Gastroesophageal sphincter (tissue), 4 donors: ENCODE data around the gene NUDT2. TPM values are rescaled to one million over a fixed set of nuclear protein-coding genes. Genes with fewer than 3 reads are reported as not detected.
A peak's percentile ranks its signal among the peaks of the same experiment; 100 is the strongest.
"Not testable (repeated sequence)": the region's sequence is repeated elsewhere in the genome, so short reads cannot be mapped to it uniquely, and the experiment has no call there.

Experiments used
- ATAC-seq: fragments of 150-250 bp; one replicate; pipeline ENCODE4 v1.9.1; 2016; ENCODE audit warnings: mild to moderate bottlenecking, moderate library complexity
- H3K27ac ChIP-seq, 4 donors: fragments of 200-600 bp; sonication (generic) in 3 of 4; 1 replicate in 3 of 4; 2 replicates in 1 of 4; pipeline ENCODE4 v1.5.1; 2016 to 2019
- H3K27me3 ChIP-seq: fragments of 200-600 bp; sonication (generic); one replicate; pipeline ENCODE4 v1.5.1; 2019
- H3K36me3 ChIP-seq, 2 donors: fragments of 200-600 bp; sonication (generic); one replicate each; pipeline ENCODE4 v1.5.1; 2019; ENCODE audit warnings: control low read depth in 1 of 2
- H3K4me1 ChIP-seq, 3 donors: fragments of 200-600 bp; sonication (generic); 1 replicate in 2 of 3; 2 replicates in 1 of 3; pipeline ENCODE4 v1.5.1; 2016 to 2019; ENCODE audit warnings: control low read depth in 2 of 3
- H3K4me3 ChIP-seq, 2 donors: fragments of 200-600 bp; sonication (generic); one replicate each; pipeline ENCODE4 v1.5.1; 2019; ENCODE audit warnings: mild to moderate bottlenecking in 1 of 2, moderate library complexity in 1 of 2
- H3K9me3 ChIP-seq, 3 donors: fragments of 200-600 bp; sonication (generic); one replicate each; pipeline ENCODE4 v1.5.1; 2017 to 2019; ENCODE audit warnings: control low read depth in 2 of 3
- EP300 ChIP-seq: sonication (generic); formaldehyde crosslinking; IDR thresholded peaks from one replicate; pipeline ENCODE4 v1.6.1; 2017; ENCODE audit warnings: antibody characterized with exemption, mild to moderate bottlenecking
- POLR2A ChIP-seq, 2 donors: fragments of 450-650 bp; IDR thresholded peaks; one replicate each; pipeline ENCODE4 v1.6.1; 2017; ENCODE audit warnings: antibody characterized with exemption in 2 of 2, mild to moderate bottlenecking in 2 of 2, moderate library complexity in 1 of 2
- POLR2AphosphoS5 ChIP-seq: sonication (generic); formaldehyde crosslinking; IDR thresholded peaks from one replicate; pipeline ENCODE4 v1.6.1; 2017; ENCODE audit warnings: antibody characterized with exemption
- WGBS, 2 donors: methylation state at CpG; one replicate each; pipeline ENCODE4 v1.1.5; 2018; ENCODE audit warnings: low coverage in 1 of 2; 5-methylcytosine and 5-hydroxymethylcytosine counted together
- total RNA-seq, 4 donors: library from RNA; depleted of rRNA; stranded (reverse); fragments of >200 nt; gene quantifications; one replicate each; pipeline ENCODE4 v1.1.0, GENCODE V29; 2016
- TF ChIP-seq, protein P1 (sequence below), 4 experiments: fragments of 200-600 bp in 2 of 4; fragments of 450-650 bp in 2 of 4; sonication (generic) in 1 of 4; IDR thresholded peaks; one replicate each; pipeline ENCODE4 v1.5.1; 2017 to 2019; ENCODE audit warnings: antibody characterized with exemption in 4 of 4, mild to moderate bottlenecking in 2 of 4, moderate library complexity in 2 of 4

NUDT2 gene
- total RNA-seq, 4 donors from 2014 or later: 14.4 to 40.9 (median 26.0) TPM

DNA sequence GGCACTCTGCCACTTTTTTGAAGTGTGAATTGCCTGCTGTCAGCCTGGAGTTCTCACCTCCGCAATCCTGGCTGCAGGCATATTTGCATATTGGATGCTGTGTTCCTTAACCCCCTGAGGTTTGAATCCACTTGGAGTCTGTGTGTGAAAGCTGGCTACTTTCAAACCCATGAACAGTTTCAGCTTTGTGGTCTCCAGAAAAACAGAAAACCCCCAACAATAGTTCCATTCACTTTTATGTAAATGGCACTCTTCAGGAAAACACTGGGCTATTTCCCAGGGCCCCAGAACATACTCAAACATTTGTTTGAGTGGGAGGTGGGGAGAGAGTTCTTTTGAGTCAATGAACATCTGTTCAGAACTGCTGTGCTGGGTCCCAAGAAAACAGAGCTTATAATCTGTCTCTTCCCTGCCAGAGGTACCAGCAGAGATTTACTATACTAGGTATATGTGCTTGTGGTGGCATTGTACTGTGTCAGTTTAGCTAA, 5.0 kb downstream of the NUDT2 start:
- TF ChIP-seq EP300: no peak
- no peak for TF ChIP-seq POLR2AphosphoS5
- TF ChIP-seq POLR2A (IDR thresholded peaks at IDR 0.05): no peak
- TF ChIP-seq, protein P1, sequence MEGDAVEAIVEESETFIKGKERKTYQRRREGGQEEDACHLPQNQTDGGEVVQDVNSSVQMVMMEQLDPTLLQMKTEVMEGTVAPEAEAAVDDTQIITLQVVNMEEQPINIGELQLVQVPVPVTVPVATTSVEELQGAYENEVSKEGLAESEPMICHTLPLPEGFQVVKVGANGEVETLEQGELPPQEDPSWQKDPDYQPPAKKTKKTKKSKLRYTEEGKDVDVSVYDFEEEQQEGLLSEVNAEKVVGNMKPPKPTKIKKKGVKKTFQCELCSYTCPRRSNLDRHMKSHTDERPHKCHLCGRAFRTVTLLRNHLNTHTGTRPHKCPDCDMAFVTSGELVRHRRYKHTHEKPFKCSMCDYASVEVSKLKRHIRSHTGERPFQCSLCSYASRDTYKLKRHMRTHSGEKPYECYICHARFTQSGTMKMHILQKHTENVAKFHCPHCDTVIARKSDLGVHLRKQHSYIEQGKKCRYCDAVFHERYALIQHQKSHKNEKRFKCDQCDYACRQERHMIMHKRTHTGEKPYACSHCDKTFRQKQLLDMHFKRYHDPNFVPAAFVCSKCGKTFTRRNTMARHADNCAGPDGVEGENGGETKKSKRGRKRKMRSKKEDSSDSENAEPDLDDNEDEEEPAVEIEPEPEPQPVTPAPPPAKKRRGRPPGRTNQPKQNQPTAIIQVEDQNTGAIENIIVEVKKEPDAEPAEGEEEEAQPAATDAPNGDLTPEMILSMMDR (IDR thresholded peaks at IDR 0.05): no peak
- ATAC-seq: no peak
- no peaks in the 10 kb centered on the region for H3K27me3 ChIP-seq
- H3K27ac ChIP-seq: peak overlapping the region in 2 of 4 donors; percentile 15 to 38
- H3K36me3 ChIP-seq: peaks cover 0 to 18% of the 10 kb centered on the region in 2 donors
- WGBS, 2 donors: 17 to 33% methylated on average over 1 of the region's 1 CpG
- no peaks in the 10 kb centered on the region for H3K9me3 ChIP-seq
- H3K4me1 ChIP-seq: peaks cover 0 to 48% (median 0%) of the 10 kb centered on the region in 3 donors
- H3K4me3 ChIP-seq: no peak overlapping the region

DNA sequence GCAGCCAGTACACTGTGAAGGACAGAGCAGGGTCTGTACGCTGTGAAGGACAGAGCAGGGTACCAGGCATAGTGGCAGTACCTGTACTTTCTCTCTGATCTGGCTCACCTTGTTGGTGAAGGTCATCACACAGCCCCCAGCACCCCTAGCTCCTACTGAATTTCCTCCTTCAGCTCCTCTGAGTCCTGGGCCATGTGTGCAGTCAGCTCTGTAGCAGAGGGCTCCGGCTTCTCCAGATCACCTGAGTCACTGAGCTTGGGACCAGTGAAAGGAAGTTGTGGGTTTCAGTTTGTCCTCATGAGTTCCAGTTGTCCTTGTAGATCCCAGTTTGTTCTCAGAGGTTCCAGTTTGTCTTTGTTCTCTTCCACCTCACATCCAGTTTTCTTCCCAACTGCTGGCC, 5.5 kb downstream of the NUDT2 start:
- peaks cover 0 to 46% (median 0%) of the 10 kb centered on the region in 3 donors for H3K4me1 ChIP-seq
- H3K27ac ChIP-seq: peak overlapping the region in 2 of 4 donors; percentile 15 to 38
- TF ChIP-seq, protein P1 (IDR thresholded peaks at IDR 0.05): no peak
- TF ChIP-seq POLR2A (IDR thresholded peaks at IDR 0.05) (no peak), POLR2AphosphoS5 (no peak), EP300 (no peak)
- H3K27me3 ChIP-seq: no peaks in the 10 kb centered on the region
- 67 to 100% methylated on average over 1 of the region's 2 CpGs for WGBS, 2 donors
- no peaks in the 10 kb centered on the region for H3K9me3 ChIP-seq
- no peak overlapping the region for H3K4me3 ChIP-seq
- no peak for ATAC-seq
- peaks cover 0 to 23% of the 10 kb centered on the region in 2 donors for H3K36me3 ChIP-seq

DNA sequence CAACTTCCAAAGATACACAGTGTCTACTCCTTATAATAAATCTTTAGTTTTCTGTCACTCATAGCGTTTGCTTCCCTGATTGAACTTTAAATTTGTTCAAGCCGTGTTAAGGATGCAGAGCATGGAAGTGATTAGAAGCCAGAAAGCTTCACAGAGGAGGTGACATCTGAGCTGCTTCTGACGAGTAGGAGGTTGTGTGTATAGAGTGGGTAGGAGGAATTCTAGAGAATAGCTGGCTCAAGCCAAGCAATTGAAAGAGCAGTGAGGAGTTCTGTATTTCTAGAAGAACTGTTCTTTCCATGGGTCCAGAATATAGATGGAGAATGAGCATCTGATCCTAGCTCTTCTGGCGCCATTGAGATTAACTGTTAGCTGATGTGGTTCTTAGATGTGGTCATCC, 6.0 kb downstream of the NUDT2 start:
- Histone ChIP-seq H3K4me3 (no peak overlapping the region), H3K27ac (peak overlapping the region in 1 of 4 donors; percentile 15), H3K4me1 (peaks cover 0 to 45% (median 0%) of the 10 kb centered on the region in 3 donors), H3K9me3 (no peaks in the 10 kb centered on the region), H3K36me3 (peaks cover 0 to 27% of the 10 kb centered on the region in 2 donors), H3K27me3 (no peaks in the 10 kb centered on the region)
- TF ChIP-seq, protein P1 (IDR thresholded peaks at IDR 0.05): no peak
- TF ChIP-seq POLR2A (IDR thresholded peaks at IDR 0.05) (no peak), POLR2AphosphoS5 (no peak), EP300 (no peak)
- ATAC-seq: no peak
- 76 to 78% methylated on average over 3 to 4 of the region's 4 CpGs for WGBS, 2 donors

DNA sequence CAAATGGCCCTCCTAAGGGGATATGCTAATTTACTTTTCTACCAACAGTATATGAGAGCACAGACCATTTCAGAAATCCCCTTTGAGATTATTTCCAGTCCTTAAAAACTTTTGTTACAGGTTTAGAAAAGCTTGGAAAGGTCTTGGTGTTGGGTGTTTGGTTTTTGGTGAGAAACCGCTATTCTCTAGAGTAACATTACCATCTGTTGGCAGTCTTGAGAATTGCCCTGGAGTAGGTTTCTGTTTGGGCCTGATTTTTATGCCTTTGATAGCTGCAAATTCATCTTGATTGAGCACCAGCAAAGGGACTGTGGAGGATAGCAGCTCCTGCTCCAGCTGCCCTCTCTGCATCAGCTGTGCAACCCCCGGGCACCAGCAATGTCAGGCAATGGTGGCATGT, 8.0 kb downstream of the NUDT2 start:
- H3K4me1 ChIP-seq: peaks cover 0 to 44% (median 0%) of the 10 kb centered on the region in 3 donors
- no peak for ATAC-seq
- no peaks in the 10 kb centered on the region for H3K9me3 ChIP-seq
- H3K27ac ChIP-seq: no peak overlapping the region
- no peaks in the 10 kb centered on the region for H3K27me3 ChIP-seq
- WGBS, 2 donors: 75 to 100% methylated on average over 1 of the region's 2 CpGs
- peaks cover 0 to 44% of the 10 kb centered on the region in 2 donors for H3K36me3 ChIP-seq
- no peak for TF ChIP-seq POLR2A (IDR thresholded peaks at IDR 0.05)
- TF ChIP-seq, protein P1 (IDR thresholded peaks at IDR 0.05): no peak
- H3K4me3 ChIP-seq: no peak overlapping the region

DNA sequence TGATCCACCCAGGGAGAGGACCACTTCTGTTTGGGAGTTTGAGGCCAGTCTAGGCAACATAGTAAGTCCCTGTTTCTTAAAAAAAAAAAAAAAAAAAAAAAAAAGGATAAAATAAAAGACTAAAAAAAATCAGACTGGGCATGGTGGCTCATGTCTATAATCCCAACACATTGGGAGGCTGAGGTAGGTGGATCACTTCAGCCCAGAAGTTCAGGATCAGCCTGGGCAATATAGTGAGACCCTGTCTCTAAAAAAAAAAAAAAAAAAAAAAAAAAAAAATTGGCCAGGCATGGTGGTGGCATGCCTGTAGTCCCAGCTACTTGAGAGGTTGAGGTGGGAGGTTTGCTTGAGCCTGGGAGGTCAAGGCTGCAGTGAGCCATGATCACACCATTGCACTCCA, 8.7 kb downstream of the NUDT2 start:
- not testable (repeated sequence) for ATAC-seq, H3K27ac ChIP-seq, H3K27me3 ChIP-seq, H3K4me3 ChIP-seq, H3K9me3 ChIP-seq
- H3K4me1 ChIP-seq: peaks cover 0 to 44% (median 2%) of the 10 kb centered on the region in 3 donors
- peaks cover 0 to 51% of the 10 kb centered on the region in 2 donors for H3K36me3 ChIP-seq
